ENCODE measurements around the gene MUC2.

Gene MUC2

GRCh38 chr11:1073851-1074243 is 827 bp upstream of the MUC2 start:
- no peak for DNase-seq

GRCh38 chr11:1075341-1075911 is 752 bp downstream of the MUC2 start:
- no peak for DNase-seq

GRCh38 chr11:1076061-1076665 is 1.5 kb downstream of the MUC2 start:
- no peak for DNase-seq

- no peak for DNase-seq
Observed at GRCh38 chr11:1077033-1077416, 2.4 kb downstream of the MUC2 start.

- DNase-seq: no peak
Observed at GRCh38 chr11:1077417-1078119, 2.9 kb downstream of the MUC2 start.

GRCh38 chr11:1078191-1078601 is 3.5 kb downstream of the MUC2 start:
- no peak for DNase-seq

GRCh38 chr11:1081601-1082311 is 7.1 kb downstream of the MUC2 start:
- no peak for DNase-seq

GRCh38 chr11:1082346-1082727 is 7.7 kb downstream of the MUC2 start:
- no peak for DNase-seq

GRCh38 chr11:1082728-1083620 is 8.3 kb downstream of the MUC2 start:
- no peak for DNase-seq

- no peak for DNase-seq
Observed at GRCh38 chr11:1083621-1084551, 9.2 kb downstream of the MUC2 start.

GRCh38 chr11:1084561-1085439 is 10.1 kb downstream of the MUC2 start:
- no peak for DNase-seq

GRCh38 chr11:1085440-1086170 is 10.9 kb downstream of the MUC2 start:
- no peak for DNase-seq

- DNase-seq: no peak
Observed at GRCh38 chr11:1086171-1087102, 11.8 kb downstream of the MUC2 start.

- no peak for DNase-seq
Observed at GRCh38 chr11:1087279-1087960, 12.7 kb downstream of the MUC2 start.

- DNase-seq: no peak
Observed at GRCh38 chr11:1087961-1088926, 13.6 kb downstream of the MUC2 start.

GRCh38 chr11:1088927-1089737 is 14.5 kb downstream of the MUC2 start:
- DNase-seq: no peak
